Suprapubic skin (tissue), 3 donors: ENCODE measurements around the gene CASK.

ENCODE experiments used
- POLR2A ChIP-seq, 2 donors: fragments of 450-650 bp; IDR thresholded peaks; one replicate each; pipeline ENCODE4 v1.6.1; 2017; ENCODE audit warnings: antibody characterized with exemption in 2 of 2, mild to moderate bottlenecking in 2 of 2, moderate library complexity in 2 of 2
- TF ChIP-seq, protein P1 (sequence below), 2 donors: fragments of 200-600 bp in 1 of 2; fragments of 450-650 bp in 1 of 2; sonication (generic) in 1 of 2; IDR thresholded peaks; one replicate each; pipeline ENCODE4 v1.5.1; 2016 to 2019; ENCODE audit warnings: antibody characterized with exemption in 2 of 2, mild to moderate bottlenecking in 1 of 2, moderate library complexity in 1 of 2

DNA sequence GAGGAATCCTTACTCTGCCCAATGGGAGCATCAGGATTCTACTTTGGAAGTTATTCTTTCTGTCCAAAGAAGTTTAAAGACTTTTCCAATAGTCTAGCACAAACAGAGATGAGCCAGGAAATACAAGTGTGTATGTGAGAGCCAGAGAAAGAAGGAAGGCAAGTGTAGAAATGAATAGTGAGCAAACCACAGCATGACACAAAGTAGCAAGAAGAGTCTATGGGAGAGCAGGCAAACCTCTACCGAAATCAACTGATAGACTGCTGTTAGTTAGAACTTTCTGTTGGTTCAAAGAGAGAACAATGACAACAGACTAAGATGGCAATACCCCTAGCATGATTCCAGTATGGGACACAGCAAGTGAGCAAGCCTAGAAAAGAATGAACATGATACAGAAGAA is 250.7 kb downstream of the CASK start:
- TF ChIP-seq, protein P1, sequence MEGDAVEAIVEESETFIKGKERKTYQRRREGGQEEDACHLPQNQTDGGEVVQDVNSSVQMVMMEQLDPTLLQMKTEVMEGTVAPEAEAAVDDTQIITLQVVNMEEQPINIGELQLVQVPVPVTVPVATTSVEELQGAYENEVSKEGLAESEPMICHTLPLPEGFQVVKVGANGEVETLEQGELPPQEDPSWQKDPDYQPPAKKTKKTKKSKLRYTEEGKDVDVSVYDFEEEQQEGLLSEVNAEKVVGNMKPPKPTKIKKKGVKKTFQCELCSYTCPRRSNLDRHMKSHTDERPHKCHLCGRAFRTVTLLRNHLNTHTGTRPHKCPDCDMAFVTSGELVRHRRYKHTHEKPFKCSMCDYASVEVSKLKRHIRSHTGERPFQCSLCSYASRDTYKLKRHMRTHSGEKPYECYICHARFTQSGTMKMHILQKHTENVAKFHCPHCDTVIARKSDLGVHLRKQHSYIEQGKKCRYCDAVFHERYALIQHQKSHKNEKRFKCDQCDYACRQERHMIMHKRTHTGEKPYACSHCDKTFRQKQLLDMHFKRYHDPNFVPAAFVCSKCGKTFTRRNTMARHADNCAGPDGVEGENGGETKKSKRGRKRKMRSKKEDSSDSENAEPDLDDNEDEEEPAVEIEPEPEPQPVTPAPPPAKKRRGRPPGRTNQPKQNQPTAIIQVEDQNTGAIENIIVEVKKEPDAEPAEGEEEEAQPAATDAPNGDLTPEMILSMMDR (IDR thresholded peaks at IDR 0.05): no peak
- no peak for TF ChIP-seq POLR2A (IDR thresholded peaks at IDR 0.05)
